ENCODE measurements around the gene WLS.
"Not testable (repeated sequence)": the region's sequence is repeated elsewhere in the genome, so short reads cannot be mapped to it uniquely, and the experiment has no call there.

Gene WLS

GRCh38 chr1:68164918-68165317, 67.4 kb downstream of the WLS start:
- no peak for DNase-seq (ENCODE audit: low spot score)

GRCh38 chr1:68163220-68163619, 69.1 kb downstream of the WLS start:
- DNase-seq (ENCODE audit: low spot score): no peak

DNA sequence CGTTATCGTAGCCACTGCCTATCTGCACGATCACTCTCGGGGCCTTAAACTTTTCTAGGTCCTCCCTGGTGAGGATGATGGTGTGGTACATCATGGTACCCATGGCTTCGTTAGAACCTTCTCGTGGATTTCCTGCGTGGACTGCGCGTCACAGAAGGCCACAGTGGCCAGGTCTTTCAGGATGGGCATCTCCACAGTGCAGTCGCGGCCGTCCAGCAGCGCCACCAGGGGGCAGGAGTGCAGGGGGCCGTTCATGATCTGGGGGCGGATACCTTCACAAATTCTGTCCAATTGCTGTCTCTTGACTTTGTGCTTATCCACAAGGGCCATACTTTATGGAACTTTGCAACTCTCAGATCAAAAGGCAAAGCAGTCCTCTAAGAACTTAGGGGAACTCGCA, 69.6 kb downstream of the WLS start:
- DNase-seq (ENCODE audit: low spot score): no peak

GRCh38 chr1:68161672-68162071, 70.7 kb downstream of the WLS start:
- not testable (repeated sequence) for DNase-seq (ENCODE audit: low spot score)

DNA sequence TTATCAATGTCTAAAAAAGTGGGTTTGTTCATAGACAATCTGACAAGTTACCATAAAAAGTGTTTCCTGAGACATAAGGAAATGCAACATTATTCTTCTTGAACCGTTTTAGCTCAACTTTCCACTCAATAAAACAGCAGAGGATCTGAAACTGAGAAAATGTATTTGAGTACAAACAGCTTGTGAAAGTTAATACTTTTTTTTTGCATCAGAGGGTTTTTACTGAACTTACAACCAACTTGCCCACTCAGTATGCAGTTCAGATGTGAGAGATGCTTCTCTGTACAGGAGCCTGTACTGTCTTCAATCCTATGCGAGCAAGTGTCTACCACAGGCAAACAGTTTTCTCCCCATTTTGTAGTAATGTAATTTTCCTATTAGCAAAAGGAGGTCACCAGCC, 71.4 kb downstream of the WLS start:
- not testable (repeated sequence) for DNase-seq (ENCODE audit: low spot score)

DNA sequence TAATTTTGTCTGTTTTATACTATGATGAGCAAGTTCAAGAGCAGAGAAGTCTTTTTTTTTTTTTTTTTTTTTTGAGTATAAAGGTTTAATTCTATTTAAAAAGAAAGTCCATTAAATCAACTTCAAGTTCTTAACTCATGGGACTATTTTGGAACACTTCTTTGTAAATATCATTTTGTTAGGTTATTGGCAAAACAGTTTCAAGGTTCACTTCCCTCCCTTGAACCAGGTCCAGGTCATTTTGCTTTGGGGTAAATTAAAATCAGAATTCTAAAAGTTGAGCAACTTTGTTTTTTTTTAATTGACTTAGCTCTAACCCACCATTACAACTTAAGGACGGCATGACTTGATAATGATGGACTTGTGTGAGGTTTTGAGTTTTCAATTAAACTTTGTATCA, 72.3 kb downstream of the WLS start:
- DNase-seq (ENCODE audit: low spot score): no peak

DNA sequence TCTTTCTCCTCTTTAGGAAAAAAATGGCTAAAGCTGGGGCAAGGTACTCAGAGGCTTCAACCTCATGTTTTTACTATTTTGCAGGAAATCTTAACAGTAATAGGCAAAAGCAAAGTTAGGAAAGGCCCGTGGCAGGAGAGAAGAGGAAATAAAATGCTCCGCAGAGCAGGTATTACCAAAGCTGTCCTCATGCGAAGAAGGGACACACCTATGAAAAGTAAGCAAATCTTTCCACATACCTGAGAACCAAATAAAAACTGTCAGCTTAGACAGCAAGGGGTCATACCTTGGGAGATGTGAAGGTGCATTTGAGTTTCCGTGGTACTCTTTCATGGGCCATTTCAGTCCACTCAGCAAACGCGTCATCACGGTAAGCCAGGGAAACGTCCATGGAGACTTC, 73.5 kb downstream of the WLS start:
- DNase-seq (ENCODE audit: low spot score): no peak

GRCh38 chr1:68157416-68157815, 74.9 kb downstream of the WLS start:
- no peak for DNase-seq (ENCODE audit: low spot score)

GRCh38 chr1:68151690-68152089, 80.6 kb downstream of the WLS start:
- no peak for DNase-seq (ENCODE audit: low spot score)

DNA sequence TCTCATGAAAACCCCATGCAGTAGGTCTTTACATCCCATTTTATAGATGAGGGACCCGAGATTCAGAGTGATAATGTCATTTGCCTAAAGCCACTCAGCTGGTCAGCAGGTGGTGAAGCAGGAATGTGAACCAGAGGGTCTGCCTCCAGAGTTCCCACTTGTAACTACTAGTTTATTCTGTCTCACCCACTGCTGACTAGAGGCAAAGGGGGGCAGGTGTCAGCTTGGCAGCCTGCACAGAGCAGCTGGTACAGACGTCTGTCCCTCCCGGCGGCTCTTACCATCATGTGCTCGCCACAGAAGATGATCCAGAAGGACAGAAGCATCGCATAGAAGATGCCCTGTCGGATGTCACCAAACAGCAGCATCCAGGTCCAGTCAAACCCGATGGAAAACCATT, 82.4 kb downstream of the WLS start:
- DNase-seq (ENCODE audit: low spot score): no peak

- DNase-seq (ENCODE audit: low spot score): peak; percentile 53
Observed at GRCh38 chr1:68149110-68149798, 83.1 kb downstream of the WLS start.

DNA sequence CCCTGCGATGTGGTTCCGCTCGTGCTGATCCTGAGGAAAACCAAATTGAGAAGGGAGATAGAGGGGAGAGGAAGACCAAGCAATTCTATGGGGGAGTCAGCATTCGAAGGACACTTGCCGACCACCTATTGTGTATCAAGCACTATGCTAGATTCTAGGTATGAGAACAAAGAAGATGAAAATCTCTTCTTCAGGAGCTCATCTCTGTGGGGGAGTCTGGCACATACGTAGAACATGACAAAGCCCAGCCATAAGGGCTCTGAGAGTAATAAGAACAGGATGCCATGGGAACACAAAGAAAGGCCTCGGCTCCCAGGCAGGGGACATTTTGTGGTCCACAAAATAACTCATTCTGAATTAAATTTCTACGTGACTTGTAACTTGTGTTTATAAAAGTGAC, 83.7 kb downstream of the WLS start:
- DNase-seq (ENCODE audit: low spot score): no peak

- DNase-seq (ENCODE audit: low spot score): no peak
Observed at GRCh38 chr1:68147534-68148171, 84.7 kb downstream of the WLS start.

DNA sequence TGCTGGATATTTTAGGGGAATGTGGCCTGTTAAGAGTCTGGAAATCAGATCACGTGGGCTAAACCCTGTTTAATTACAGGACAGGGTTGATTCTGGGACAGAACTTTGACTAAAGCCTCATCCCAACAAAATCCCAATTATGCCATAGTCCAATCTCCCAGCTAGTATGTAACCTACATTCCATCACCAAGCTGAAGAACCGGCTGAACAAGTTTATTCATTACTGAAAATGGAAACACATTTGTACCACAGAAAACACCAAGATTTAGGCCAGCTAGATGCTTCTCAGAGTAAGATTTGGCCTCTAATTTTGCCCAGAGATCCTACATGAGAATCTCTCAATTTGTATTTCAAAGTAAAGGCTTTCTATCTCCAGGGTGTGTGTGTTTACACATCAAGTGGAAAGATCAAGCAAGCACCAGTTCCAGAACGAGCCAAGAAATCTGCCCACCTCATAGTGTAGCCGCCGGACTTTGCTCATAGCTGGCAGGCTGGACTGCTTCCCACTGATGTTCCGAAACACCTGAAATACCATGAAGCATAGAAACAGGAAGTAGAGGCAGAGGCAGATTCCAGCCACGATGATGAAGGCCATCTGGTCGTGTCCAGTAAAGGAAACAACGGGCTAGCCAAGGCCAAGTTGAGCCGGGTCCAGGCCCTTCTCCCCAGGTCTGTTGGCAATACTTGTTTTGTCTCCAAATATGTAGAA, 86.8 kb downstream of the WLS start:
- peak; percentile 52 for DNase-seq (ENCODE audit: low spot score)

- no peak for DNase-seq (ENCODE audit: low spot score)
Observed at GRCh38 chr1:68144856-68145255, 87.5 kb downstream of the WLS start.

- DNase-seq (ENCODE audit: low spot score): no peak
Observed at GRCh38 chr1:68143633-68144032, 88.7 kb downstream of the WLS start.

DNA sequence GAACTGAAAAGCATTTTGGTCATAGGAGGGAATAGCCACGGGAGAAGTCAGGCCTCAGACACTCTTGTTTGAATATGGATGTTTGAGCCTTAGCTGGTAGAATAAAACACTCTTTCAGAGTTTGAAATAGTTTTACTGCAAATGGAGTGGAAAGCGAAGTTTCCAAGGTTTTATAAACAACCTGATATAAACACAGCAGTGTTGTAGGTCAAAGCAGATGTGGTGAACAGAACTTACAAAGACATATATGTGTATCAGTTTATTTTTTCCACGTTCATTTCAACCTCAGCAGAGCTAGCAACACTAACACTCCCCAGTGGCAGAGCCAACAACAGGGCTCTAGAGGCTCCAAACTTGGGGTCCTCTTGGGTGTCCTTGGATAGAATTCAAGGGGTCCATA, 89.9 kb downstream of the WLS start:
- no peak for DNase-seq (ENCODE audit: low spot score)

DNA sequence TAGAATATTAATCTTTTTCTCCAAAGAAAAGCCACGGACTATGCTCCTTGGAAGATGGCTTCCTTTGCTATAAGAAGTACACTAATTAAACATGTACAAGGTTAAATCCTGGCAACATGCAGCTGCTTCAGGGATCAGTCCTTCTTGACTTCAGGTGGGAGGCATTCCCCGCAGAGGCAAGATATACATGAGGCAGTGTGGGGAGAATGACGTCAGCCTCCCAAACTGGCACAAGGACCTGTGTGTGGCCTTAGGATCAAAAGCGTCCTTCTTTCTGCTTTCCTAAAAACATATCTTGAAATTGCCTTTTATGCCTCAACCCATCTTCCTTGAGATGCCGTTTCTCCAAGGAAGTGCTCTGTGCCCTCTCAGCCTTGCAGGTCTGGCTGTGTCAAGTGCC, 90.3 kb downstream of the WLS start:
- no peak for DNase-seq (ENCODE audit: low spot score)

- no peak for DNase-seq (ENCODE audit: low spot score)
Observed at GRCh38 chr1:68141071-68142021, 91.0 kb downstream of the WLS start.

DNA sequence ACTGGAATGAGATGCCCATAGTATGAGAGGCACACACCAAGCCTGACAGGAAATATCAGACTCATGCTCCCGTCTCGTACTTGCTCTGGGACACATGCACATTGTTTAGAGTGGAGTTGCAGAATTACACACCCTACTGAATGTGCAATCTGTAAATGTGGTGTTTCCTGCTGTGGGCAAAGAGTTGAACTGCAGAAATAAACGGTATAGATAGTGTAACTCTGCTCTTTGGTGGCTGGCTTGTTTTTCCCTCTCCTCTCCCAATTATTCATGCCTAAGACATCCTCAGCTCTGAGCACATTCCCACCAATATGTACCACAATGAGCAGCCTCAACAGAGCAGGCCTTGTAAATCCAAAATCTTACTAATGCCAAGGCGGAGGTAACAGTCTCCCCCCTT, 91.8 kb downstream of the WLS start:
- no peak for DNase-seq (ENCODE audit: low spot score)

- no peak for DNase-seq (ENCODE audit: low spot score)
Observed at GRCh38 chr1:68136187-68136586, 96.1 kb downstream of the WLS start.

DNA sequence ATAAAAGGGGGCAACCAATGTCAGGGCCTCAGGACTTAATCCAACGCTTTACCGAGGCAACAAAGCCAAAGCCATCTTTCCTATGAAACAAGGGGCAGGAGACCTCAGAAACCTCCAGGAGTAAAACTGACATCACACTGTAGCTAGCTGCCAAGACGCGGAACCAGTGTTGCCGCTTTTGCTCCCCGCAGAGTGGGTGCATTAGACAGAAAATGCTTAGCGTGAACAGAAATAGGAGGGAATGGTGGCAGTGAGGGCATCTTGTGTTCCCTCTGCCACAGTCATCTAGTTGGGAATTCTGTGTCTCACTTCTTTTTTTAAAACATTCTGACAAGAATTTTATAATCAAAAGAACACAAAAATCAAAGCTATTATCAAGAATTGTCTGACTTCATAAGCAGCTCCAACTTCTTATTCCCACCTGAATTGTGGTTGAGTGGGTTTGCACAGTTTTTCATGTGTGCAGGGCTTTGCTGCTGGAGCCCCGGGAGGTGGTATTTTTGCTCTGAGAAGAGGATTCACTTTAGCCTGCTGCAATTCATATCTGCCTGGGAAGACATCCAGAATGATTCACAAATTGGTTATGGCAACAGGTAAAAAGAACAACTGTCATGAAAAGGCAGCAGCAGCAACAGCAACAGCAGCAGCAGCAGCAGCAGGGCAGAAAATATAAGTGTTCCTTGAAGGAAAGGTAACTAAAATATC, 99.7 kb downstream of the WLS start:
- DNase-seq (ENCODE audit: low spot score): no peak
